Endometrial microvascular endothelial cells (primary cell): ENCODE measurements around the gene MRPL9. TPM values are rescaled to one million over a fixed set of nuclear protein-coding genes. Genes with fewer than 3 reads are reported as not detected.
"Not testable (repeated sequence)": the region's sequence is repeated elsewhere in the genome, so short reads cannot be mapped to it uniquely, and the experiment has no call there.

Experiments used
- in situ Hi-C: cut with HindIII; loops from 2 replicates; pipeline ENCODE4 v1.10.0; 2017; ENCODE audit warnings: low sequenced_read_pairs, low pct_unique_long_range_greater_than_20kb; ENCODE audit errors: inconsistent ontology term
- total RNA-seq: library from RNA; depleted of rRNA; stranded (reverse); fragments of >200 nt; gene quantifications from one replicate; pipeline ENCODE4 v1.2.3, GENCODE V29; 2015; ENCODE audit errors: inconsistent ontology term

Gene MRPL9
- total RNA-seq, 1 donor from 2014 or later: 121 TPM

DNA sequence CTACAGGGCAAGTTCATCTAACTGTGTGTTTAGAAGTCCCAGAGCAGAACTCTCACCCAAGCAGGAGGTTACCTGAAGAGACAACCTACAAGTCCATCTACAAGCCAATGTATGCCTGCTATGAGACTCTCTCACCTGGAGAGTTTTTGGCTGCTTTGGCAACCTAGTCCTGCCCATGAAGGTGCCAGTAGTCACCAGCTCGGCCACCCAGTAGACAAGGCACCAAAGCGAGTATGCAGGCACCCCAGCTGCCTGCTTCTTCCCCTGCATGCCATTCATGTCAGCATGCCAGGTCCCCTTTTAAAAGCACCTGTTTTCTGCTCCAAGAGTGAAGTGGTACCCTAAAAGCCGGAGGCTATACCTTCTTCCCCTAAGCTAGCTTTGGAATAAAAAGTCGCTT lies 21.8 kb downstream of the MRPL9 start:
- in situ Hi-C loops: no loop called here

DNA sequence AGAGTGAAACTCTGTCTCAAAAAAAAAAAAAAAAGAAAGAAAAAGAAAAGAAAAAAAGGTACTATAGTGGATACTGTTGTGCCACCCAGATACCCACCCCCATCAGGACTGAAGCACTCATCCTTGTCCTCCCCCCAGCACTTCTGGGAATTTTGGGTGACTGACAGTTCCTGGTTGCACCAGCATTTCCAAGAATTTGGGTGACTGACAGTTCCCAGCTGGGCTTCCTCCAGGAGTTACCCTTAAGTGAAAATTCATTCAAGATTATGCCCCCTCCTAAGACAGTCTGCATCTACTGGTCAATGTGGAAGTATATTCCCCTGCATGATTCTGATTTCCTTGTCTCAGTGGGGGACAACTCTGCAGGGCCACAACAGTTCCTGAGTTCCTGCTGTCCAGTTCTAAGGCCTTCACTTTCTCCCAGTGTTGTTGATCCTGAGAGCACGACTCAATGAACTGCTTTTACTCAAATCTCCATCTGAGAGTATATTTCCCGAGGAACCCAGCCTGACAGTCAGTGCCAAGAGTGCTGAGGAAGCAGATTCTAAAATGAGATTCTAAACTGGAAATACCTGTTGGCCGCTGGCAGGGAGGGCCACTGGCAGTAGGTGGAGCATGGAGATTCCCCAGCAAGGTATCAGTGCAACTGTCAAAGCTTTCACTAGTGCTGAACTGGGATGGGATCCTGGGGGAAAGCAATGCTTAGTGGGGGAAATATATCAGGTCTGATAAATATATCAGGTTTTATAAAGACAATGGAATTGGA lies 23.5 kb downstream of the MRPL9 start:
- in situ Hi-C loops: no loop called here

DNA sequence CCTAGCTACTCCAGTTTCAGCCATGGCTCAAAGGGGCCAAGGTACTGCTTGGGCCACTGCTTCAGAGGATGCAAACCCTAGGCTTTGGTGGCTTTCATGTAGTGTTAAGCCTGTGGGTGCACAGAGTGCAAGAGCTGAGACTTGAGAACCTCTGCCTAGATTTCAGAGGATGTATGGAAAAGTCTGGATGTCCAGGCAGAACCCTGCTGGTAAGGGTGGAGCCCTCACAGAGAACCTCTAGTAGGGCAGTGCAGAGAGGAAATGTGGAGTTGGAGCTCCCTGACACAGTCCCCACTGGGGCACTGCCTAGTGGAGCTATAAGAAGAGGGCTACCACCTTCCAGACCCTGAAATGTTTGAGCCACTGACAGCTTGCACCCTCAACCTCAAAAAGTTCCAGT lies 25.8 kb downstream of the MRPL9 start:
- in situ Hi-C loops: no loop called here

DNA sequence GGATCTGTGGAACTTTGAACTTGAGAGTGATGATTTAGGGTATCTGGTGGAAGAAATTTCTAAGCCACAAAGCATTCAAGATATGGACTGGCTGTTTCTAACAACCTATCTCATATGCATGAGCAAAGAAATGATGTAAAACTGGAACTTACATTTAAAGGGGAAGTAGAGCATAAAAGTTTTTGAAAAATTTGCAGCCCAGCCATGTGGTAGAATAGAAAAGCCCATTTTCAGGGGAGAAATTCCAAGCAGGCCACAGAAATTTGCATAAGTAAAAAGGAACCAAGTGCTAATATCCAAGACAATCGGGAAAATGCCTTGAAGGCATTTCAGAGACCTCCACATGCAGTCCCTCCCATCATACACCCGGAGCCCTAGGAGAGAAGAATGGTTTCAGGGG lies 26.3 kb downstream of the MRPL9 start:
- in situ Hi-C loops: no loop called here

DNA sequence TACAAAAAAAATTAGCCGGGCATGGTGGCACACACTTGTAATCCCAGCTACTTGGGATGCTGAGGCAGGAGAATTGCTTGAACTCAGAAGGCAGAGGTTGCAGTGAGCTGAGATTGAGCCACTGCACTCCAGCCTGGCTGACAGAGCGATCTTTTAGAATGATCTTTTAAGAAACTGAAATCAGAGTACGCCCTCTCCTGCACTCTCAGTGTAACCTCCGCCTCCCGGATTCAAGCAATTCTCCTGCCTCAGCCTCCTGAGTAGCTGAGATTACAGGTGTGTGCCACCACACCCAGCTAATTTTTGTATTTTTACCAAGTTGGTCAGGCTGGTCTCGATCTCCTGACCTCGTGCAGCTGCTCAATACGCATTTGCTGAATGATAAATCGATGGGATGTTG lies 29.3 kb downstream of the MRPL9 start:
- in situ Hi-C loops: not testable (repeated sequence)

DNA sequence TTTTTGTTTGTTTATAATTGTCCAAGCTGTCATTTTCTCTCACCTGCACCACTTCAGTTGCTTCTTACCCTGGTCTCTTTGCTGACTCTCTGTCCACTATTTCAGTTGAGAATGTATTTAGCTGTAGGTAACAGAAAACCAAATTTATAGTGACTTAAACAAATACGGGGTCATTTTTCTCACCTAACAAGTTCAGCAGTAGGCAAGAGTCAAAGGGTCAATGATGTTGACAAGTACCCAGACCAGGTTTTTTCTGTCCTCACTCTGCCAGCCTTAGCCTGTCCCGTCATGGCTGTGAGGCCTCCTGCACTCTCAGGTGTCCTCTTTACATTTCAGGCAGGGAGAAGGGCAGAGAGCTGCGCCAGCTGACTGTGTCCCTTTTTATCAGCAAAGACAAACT lies 30.2 kb downstream of the MRPL9 start:
- in situ Hi-C loops: no loop called here

DNA sequence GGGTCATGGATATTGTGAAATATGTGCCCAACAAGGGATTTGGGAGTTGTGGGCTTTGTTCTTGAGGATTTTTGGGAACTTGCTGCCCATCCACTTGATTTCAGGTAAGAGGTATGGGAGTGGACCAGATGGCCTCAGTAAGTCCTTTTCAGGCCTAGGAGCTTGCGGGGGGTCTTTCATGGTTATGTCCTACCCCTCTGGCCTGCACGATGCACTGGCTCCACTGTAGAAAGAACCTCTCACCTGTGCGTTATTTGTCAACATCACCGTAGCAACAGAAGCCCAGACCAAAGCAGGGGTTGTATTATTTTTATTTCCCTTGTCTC lies 33.4 kb downstream of the MRPL9 start:
- in situ Hi-C loops: no loop called here

DNA sequence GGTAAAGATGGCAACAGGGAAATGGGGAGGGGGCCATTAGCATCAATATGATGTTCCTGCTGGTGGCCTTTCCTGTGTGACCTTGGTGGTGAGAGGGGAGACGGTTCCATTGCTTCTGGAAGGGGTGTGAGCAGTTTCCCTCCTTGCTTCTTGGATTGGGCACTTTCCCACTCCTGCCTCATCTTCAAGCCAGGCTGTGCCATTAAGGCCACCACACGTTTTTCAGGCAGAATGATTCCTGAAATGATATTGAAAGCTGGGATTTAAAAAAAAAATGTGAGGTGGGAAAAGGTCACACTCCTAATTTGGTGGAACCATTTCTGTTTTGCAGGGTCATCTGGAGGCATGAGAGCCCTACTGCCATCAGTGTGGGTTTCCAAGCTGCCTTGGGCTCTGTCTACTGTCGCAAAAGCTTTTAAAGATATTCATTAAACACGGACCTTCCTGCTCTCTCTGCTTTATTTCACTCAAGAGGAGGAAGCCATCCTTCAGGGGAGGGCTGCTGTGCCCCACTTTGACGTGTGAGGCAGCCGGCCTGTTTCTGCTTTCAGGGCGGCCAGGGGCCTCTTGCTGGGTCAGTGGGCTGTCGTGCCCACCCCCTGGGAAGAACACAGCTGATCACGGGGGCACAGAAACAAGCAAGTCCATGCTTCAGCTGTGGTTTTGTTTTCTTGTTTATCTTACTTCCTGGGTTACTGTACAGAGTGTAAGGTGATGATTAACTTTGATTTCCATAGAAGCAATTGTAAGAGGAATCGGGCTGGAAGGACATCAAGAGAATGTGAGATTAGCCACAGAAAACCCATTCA lies 33.9 kb downstream of the MRPL9 start:
- in situ Hi-C loops: no loop called here

DNA sequence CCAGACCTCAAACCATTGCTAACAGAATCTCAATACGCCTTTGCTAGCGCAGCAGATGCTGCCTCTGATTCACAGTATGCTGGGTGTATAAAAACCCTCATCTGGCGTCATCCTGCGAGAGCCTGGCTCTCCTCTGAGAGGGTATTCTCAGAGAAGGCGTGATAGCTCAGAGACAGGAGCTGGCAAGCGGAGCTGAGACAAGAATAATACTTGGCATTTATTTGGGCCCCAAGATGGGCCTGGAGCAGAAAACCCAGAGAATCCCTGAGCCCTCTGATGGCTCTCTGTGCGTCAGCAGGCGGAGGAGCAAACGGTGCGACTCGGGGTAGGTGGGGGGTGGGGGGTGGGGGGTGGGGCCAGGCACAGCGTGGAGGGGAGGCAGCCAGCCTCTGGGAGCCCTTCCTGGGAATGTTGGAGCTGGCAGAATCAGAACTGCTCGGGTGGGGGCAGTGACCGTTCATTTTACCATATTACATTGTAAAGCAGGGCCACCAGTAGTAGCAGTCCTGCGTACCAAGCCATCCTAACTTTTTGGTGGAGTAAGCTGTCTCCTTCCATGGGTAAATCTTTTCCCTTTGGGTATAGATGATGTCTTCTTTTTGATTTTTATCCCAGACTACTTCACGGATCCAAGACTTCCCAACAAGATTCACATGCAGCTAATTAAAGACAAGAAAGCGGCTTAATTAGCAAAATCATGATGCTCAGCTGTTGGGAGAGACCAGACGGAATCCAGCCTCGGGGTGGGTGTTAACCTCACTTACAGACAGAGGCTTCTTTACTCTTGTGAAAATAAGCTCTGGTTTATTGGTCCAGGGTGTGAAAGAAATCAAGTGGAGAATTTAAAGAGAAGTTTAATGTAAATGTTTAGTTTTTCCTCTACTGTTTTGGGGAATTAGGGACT lies 34.9 kb downstream of the MRPL9 start:
- in situ Hi-C loops: no loop called here

DNA sequence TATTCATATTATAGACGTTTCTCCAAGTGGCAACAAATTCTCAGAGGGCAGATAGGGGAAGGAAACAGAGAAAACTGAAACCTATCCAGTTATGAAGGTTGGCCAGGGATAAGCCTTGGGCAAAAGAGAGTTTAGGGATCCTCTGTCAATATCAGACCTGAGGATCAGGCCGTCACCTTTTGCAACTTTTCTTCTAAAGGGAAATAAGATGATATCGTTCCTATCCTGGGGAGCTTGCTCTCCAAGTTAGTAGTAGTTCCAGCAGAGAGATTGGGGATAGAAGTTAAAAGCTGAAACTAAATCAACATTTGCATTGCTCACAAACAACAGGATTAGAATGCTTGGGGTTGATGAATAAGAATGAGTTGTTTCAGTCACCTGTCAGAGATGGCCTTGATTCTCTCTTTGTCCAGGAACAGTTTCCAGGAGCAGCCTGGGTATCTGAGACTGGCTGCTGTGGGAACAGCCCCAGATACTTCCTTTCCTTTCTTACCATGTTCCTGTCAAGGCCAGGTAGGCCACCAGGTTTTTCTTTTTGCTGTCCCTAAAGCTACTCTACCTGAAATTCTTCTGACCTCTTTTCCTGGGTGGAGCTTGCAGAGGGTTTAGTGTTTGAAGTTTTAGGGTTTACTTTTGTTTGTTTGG lies 39.4 kb downstream of the MRPL9 start:
- in situ Hi-C loops: no loop called here

DNA sequence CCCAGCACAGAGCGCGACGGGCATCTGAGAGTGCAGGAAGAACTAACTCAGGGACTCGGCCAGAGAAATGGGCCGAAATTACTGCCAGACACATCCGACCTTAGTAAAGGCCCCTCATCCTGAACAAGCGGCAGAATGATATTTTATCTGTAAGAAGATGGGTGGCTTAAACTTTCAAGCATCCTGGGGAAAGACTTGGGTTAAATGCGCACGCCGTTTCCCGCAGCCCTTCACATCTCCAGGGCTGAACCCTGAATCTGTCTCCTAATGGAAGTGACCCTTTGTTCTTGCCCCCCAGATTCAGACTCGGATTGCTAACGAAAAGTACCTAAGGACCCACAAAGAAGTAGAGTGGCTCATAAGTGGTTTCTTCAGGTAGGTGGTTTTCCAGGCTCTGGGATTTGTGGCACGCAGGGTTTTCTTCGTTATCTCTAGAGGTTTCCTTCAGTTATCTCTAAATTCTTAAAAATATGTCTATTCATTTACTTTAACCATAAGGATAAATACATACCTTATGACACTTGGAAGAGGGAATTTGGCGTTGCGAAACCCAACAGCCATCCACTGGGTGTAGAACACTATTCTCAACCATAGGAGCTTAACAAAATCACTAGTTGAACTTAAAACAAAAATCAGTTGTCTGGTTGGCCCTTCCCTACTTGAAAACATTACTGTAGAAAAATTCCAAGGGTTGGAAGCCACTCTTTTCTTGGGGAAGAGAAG lies 41.3 kb downstream of the MRPL9 start:
- in situ Hi-C loops: no loop called here

DNA sequence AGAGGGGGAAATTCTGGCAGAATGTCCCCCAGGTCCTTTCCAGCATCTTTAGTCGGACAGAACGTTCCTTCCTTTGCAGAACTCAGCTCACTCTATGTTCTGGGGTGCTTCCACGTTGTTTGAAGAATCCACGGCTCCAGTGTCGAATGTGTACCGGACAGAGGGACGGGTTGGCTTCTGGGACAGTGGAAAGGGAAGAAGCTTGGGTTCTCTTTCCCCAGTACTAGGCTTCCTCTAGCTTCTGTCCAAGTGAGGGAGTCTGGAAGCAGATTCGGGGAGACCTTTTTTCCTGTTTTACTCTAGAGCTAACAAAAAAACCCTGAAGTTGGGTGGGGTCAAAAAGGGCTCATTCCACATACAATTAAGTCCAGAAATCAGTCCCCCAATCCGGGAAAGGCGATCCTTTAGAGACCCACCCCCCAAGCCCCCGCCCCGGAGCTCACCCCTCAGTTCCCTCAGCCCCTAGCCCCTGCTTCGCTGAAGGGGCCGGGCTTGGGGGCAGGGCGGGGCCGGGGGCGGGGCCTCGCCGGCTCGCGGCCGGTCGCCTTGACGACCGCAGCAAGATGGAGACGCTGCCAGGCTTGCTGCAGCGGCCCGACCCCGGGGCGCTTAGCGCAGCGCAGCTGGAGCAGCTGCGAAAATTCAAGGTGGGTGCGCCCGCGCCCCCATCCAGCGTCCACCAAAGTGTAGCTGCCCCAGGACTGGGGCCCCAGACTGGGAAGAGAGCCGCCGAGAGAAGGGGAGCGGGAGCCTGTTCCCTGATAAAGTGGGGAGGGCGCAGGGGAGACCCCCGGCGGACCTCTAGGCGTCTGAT lies 42.1 kb downstream of the MRPL9 start, which contains the start of gene RIIAD1:
RIIAD1 (plus strand) TSS at position 549 of the 814 bp plus-strand sequence; CDS start at position 564, 15 bp downstream.
- in situ Hi-C loops: no loop called here

DNA sequence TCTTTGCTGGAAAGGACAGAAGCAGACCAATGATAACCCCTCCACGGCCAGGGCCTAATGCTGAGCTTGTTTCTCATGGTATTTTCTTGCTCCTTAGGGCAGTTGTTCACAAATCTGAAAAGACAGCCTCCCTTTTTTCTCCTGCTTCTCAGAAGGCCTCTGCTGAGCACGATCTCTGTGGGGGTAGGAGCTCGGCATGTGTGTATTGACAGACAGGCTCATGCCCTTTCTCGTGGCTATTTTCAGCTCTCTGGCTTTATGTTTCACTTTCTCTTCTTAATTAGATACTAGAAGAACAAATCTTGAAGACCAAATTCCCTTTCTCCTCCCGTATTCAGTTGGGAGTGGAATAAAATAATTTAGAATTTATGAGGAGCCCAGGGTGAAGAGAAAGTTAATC lies 42.7 kb downstream of the MRPL9 start:
- in situ Hi-C loops: no loop called here

DNA sequence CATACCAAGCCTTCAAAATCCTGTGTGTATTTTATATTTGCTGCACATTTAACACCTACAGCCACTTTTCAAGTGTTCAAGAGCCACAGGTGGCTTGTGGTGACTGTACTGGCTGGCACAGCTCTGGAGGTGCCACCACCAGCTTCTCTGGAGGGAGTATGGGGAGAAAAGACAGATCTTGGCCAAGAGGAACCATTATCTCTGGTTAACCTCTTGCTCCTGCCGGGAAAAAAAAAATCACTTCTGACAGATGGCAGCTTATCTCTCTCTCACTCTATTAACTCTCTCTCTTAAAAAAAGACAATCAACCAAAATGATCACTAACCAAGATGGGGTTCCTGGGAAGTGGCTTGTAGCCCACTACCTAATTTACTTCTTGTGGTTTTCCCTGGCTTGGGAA lies 43.2 kb downstream of the MRPL9 start:
- in situ Hi-C loops: no loop called here

DNA sequence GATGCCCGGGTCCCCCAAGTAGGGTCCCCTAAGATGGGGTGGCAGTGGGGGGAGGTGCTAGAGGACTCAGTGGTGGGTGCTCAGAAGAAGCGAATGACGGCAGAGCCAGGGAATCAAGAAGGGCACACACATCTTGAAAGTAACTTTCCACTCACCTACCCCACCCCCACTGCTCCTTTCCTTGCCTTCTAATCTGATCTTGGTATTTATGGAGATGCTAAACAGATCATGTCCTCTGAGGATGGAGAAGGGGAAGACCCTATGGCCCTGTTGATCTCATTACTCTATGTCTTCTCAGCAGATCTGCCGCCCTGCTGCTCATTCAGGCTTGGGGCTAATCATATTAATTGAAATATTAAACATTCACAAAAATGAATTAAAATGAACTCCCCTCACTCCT lies 44.6 kb downstream of the MRPL9 start:
- in situ Hi-C loops: no loop called here

DNA sequence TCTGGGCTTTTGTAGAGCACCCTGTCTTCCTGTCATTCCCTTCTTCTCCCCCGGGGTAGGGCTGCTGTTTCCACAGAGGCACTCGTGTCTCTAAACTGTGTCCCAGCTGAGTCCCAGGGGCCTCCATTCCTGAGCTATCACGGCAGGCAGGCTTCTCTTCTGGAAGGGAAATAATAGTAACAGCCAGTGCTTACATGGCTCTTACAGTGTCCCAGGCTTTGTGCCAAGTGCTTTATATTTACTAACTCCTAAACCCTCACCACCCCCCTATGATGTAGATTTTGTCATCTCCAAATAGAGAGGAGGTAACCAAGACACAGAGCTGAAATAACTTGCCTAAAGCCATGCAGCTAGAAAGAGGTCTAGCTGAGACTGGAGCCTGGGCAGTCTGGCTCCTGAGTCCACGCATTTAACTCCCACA lies 45.3 kb downstream of the MRPL9 start:
- in situ Hi-C loops: no loop called here

DNA sequence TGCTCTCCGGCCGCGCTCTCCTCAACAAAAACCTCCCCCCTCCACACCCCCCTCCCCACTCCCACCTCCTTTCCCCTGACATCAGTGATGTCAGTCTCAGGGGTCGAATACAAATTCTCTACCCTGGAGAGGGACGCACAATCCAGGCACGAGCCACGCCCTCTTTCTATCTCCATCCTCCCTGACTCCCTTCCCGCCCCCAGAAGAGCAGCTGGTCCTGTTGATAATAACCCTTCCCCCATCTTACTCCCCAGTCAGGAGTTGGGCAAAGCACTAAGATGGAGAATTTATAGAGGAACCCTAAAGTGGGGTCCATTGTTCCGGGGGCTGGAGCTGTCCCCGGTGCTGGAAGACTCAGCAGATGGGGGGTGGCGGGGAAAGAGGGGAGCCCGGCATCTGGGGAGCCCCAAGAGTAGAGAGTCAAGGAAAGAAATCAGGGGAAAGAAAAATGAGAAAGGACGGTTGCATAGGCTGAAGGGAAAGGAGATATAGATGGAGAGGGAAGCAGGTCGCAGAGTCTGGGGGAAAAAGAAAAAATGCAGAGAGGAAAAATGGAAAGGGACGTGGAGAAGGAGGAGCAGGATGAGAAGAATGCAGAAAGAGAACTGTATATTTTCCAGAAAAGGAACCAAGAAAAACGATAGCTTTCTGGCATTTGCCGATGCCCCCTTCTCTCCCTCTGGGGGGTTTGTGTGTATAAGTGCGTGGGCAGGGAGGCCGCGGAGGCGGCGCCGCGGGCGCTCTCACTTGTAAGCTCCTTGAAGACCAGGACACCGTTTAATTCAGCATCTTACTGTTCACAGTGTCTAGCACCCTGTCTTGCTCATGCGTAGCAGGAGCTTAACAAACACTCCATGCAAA lies 46.3 kb downstream of the MRPL9 start, which contains the start of gene CELF3:
CELF3 (minus strand) TSS at position 33 of the 861 bp plus-strand sequence. CDS start 783 bp downstream, outside the sequence.
- in situ Hi-C loops: no loop called here
